ENCODE data around the gene SUV39H2.

The SUV39H2 gene

DNA sequence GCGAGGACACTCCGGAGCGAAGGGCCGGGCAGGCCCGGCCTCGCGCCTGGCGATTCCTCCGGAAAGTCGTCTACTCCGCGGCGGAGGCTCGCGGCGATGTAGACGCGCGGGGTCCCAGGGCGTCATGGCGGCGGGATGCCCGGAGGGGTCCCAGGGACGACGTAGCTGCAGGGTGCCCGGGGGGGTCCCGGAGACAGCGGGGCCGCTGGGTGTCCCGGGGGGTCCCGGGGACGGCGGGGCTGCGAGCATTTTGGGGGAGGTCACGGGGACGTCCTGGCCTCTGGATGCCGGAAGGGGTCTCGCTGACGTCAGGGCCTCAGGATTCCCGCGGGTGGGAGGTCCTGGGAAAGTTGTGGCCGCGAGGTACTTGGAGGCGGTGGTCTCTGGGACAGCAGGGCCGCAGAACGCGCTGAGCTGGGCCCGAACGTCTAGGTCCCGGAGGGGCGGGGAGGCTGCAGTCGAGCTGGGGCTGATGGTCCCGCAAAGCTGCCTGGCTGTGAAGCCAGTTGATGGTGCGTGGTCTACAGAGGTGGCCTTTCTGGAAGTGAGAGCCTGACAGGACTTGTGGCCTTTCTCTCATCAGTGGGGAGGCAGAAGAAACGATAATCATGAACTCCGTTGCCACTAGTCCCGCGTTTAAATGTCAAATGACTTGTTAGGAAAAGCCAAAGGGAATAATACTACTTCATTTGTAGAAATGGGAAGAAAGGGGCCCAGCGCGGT lies 39.9 kb upstream of the SUV39H2 start:
- TF ChIP-seq, protein P1, sequence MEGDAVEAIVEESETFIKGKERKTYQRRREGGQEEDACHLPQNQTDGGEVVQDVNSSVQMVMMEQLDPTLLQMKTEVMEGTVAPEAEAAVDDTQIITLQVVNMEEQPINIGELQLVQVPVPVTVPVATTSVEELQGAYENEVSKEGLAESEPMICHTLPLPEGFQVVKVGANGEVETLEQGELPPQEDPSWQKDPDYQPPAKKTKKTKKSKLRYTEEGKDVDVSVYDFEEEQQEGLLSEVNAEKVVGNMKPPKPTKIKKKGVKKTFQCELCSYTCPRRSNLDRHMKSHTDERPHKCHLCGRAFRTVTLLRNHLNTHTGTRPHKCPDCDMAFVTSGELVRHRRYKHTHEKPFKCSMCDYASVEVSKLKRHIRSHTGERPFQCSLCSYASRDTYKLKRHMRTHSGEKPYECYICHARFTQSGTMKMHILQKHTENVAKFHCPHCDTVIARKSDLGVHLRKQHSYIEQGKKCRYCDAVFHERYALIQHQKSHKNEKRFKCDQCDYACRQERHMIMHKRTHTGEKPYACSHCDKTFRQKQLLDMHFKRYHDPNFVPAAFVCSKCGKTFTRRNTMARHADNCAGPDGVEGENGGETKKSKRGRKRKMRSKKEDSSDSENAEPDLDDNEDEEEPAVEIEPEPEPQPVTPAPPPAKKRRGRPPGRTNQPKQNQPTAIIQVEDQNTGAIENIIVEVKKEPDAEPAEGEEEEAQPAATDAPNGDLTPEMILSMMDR (IDR thresholded peaks at IDR 0.05; ENCODE audit: control insufficient read depth, insufficient read depth, low read depth, low read length, missing control alignments), result no peak
- no peak for DNase-seq (ENCODE audit: low read depth)
- H3K4me3 ChIP-seq (ENCODE audit: control insufficient read depth, low read depth, low read length), result peak overlapping the region; percentile 92

DNA sequence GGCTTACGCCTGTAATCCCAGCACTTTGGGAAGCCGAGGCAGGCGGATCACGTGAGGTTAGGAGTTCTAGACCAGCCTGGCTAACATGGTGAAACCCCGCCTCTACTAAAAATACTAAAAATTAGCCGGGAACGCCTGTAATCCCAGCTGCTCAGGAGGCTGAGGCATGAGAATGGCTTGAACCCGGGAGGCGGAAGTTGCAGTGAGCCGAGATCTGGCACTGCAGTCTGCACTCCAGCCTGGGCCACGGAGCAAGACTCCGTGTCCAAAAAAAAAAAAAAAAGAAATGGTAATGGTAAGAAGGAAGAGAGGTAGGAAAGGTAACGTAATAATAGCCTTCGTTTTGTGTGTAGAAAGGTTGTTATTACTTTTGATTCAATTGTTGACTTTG lies 39.4 kb upstream of the SUV39H2 start:
- H3K4me3 ChIP-seq (ENCODE audit: control insufficient read depth, low read depth, low read length), result peak overlapping the region; percentile 92
- no peak for DNase-seq (ENCODE audit: low read depth)
- TF ChIP-seq, protein P1 (IDR thresholded peaks at IDR 0.05; ENCODE audit: control insufficient read depth, insufficient read depth, low read depth, low read length, missing control alignments), result no peak

DNA sequence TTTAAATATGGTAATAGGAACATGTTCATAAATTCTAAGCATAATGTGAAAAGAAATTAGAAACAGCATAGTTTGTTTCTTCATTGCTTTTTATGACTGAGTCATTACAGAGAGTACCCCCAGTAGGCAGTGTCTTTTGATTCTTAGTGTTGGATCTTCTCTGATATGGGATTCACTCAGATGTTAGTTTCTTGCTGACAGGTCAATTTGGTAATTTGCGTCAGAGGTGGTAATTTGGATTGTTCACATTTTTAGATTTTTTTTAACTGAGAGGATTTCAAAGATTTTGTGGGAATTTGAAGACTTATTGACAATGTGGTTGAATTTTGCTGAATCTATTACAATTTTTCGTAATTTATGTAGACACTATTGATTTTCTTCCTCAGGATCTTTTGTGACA lies 38.5 kb upstream of the SUV39H2 start:
- TF ChIP-seq, protein P1 (IDR thresholded peaks at IDR 0.05; ENCODE audit: control insufficient read depth, insufficient read depth, low read depth, low read length, missing control alignments), result no peak
- no peak for DNase-seq (ENCODE audit: low read depth)
- H3K4me3 ChIP-seq (ENCODE audit: control insufficient read depth, low read depth, low read length), result no peak overlapping the region

DNA sequence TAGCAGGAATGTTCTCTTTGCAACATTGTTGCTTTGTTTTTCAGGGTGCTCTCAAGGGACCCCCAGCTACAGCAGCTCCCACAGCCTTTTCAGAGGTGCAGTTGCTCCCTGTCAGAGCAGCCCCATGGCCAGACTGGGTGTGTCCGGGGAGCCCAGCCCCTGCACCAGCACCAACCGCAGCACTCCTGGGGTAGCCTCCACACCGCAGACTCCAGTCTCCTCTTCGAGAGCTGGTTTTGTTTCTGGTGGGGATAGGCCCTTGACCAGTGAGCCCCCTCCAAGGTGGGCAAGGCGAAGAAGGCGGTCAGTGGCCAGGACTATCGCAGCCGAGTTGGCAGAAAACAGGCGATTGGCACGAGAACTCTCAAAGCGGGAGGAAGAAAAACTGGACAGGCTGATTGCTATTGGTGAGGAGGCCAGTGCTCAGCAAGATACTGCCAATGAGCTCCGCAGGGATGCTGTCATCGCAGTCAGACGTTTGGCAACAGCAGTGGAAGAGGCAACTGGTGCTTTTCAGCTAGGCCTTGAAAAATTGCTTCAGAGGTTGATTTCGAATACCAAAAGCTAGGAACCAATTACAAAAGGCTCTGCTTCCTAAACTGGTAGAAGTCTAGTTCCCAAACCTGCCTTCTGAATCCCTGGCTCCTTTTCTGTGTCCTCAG lies 35.2 kb upstream of the SUV39H2 start:
- DNase-seq (ENCODE audit: low read depth), result no peak
- TF ChIP-seq, protein P1 (IDR thresholded peaks at IDR 0.05; ENCODE audit: control insufficient read depth, insufficient read depth, low read depth, low read length, missing control alignments), result no peak
- H3K4me3 ChIP-seq (ENCODE audit: control insufficient read depth, low read depth, low read length), result no peak overlapping the region

DNA sequence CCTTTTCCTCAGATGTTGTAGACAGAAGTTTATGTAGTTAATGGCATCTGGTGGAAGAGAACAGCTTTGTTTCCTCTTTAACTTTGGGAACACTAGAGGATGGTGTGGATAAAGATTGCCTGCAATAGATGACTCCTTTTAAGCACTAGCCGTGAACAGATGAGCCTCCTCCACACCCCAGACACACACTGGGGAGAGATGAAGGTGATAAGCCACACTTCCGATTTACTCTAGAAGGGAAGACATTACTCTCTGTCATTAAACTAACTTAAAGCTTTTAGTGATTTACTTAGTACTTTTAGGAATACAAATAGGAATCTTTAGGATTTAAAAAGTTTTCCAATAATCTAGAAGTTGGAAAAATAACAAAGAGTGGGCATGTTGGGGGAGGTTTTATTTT lies 33.7 kb upstream of the SUV39H2 start:
- TF ChIP-seq, protein P1 (IDR thresholded peaks at IDR 0.05; ENCODE audit: control insufficient read depth, insufficient read depth, low read depth, low read length, missing control alignments), result no peak
- no peak for DNase-seq (ENCODE audit: low read depth)

DNA sequence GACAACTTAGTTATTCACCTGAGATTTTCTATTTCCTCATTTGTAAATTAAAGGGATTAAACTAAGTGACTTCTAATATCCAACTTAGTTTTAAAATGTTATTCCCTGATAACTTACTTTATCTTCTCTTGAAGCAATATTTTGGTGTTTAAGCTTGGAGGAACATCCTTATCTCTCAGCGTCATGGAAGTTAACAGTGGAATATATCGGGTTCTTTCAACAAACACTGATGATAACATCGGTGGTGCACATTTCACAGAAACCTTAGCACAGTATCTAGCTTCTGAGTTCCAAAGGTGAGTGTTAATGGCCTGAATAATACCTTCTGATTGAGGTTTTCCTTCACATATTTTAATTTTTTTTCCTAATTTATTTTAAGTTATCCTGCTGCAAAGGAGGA lies 26.4 kb upstream of the SUV39H2 start:
- no peak overlapping the region for H3K4me3 ChIP-seq (ENCODE audit: control insufficient read depth, low read depth, low read length)
- TF ChIP-seq, protein P1 (IDR thresholded peaks at IDR 0.05; ENCODE audit: control insufficient read depth, insufficient read depth, low read depth, low read length, missing control alignments), result no peak
- no peak for DNase-seq (ENCODE audit: low read depth)

More for the DNA sequence above, 33.7 kb upstream of the SUV39H2 start:
- no peak overlapping the region for H3K4me3 ChIP-seq (ENCODE audit: control insufficient read depth, low read depth, low read length)

Data from AG09309 (cell line).